HUDEP-2 (cell line): ENCODE results near the gene CNGA2.
A peak's percentile ranks its signal among the peaks of the same experiment; 100 is the strongest.

Source experiments
- DNase-seq, 76 experiments: peaks; one replicate each; lab custom pipeline; 2025; ENCODE audit not compliant: unreplicated experiment in 76 of 76; lab: John Stamatoyannopoulos, UW

CNGA2 gene

GRCh38 chrX:151711154-151711553, 23.4 kb upstream of the CNGA2 start:
- no peak for DNase-seq

GRCh38 chrX:151711787-151712186, 22.8 kb upstream of the CNGA2 start:
- DNase-seq, result no peak

- no peak for DNase-seq
Measured at GRCh38 chrX:151712253-151712652, 22.3 kb upstream of the CNGA2 start.

GRCh38 chrX:151713849-151714248, 20.7 kb upstream of the CNGA2 start:
- DNase-seq, result peak in 15 of 76 experiments; percentile 0 to 27 (median 3)

GRCh38 chrX:151714362-151714761, 20.2 kb upstream of the CNGA2 start:
- DNase-seq, result no peak

- no peak for DNase-seq
Measured at GRCh38 chrX:151715752-151716151, 18.8 kb upstream of the CNGA2 start, which contains the start of gene FATE1. FATE1 (plus strand) TSS chrX:151716035; CDS start chrX:151716120, 85 bp downstream.

GRCh38 chrX:151722241-151722846, 12.2 kb upstream of the CNGA2 start:
- DNase-seq, result peak in 3 of 76 experiments; percentile 0 to 6 (median 2)

GRCh38 chrX:151723156-151723760, 11.3 kb upstream of the CNGA2 start:
- no peak for DNase-seq

GRCh38 chrX:151724563-151725337, 9.8 kb upstream of the CNGA2 start:
- no peak for DNase-seq

GRCh38 chrX:151725338-151725614, 9.3 kb upstream of the CNGA2 start:
- DNase-seq, result no peak

GRCh38 chrX:151726751-151727150, 7.8 kb upstream of the CNGA2 start:
- DNase-seq, result no peak

- DNase-seq, result no peak
Measured at GRCh38 chrX:151727346-151727745, 7.2 kb upstream of the CNGA2 start.

GRCh38 chrX:151729056-151729725, 5.4 kb upstream of the CNGA2 start:
- DNase-seq, result no peak

- DNase-seq, result no peak
Measured at GRCh38 chrX:151735219-151735618, 673 bp downstream of the CNGA2 start.

- no peak for DNase-seq
Measured at GRCh38 chrX:151736685-151737084, 2.1 kb downstream of the CNGA2 start.

GRCh38 chrX:151737494-151737893, 2.9 kb downstream of the CNGA2 start:
- DNase-seq, result no peak

GRCh38 chrX:151738751-151739150, 4.2 kb downstream of the CNGA2 start:
- DNase-seq, result no peak

- DNase-seq, result no peak
Measured at GRCh38 chrX:151741606-151742005, 7.1 kb downstream of the CNGA2 start.

GRCh38 chrX:151742311-151742710, 7.8 kb downstream of the CNGA2 start:
- DNase-seq, result no peak

- no peak for DNase-seq
Measured at GRCh38 chrX:151743651-151744470, 9.3 kb downstream of the CNGA2 start.

- DNase-seq, result no peak
Measured at GRCh38 chrX:151745651-151746050, 11.1 kb downstream of the CNGA2 start.
